AG04449 (cell line): ENCODE data around the gene ZBTB2.

Experiments
- CTCF ChIA-PET: fragments of 350-600 bp; formaldehyde crosslinking; extraction: SDS; loops from one replicate; lab custom pipeline; 2021; ENCODE audit warnings: antibody characterized with exemption; lab: Yijun Ruan, JAX
- POLR2A ChIA-PET: fragments of 400-600, 350-600 bp; formaldehyde crosslinking; extraction: SDS; loops from one replicate; lab custom pipeline; 2020; ENCODE audit warnings: antibody characterized with exemption, inconsistent platforms; lab: Yijun Ruan, JAX
- DNase-seq: peaks from one replicate; pipeline ENCODE4 v3.0.0-alpha.2; 2010; ENCODE audit warnings: low read depth, low spot score
- H3K4me3 ChIP-seq: 2 replicates; pipeline ENCODE4 v1.5.1; 2011; ENCODE audit warnings: low read depth, mild to moderate bottlenecking, control low read depth, low read length
- CTCF ChIP-seq: IDR thresholded peaks from one replicate; pipeline ENCODE4 v1.5.1; 2011; ENCODE audit warnings: mild to moderate bottlenecking, moderate library complexity, low read length, control low read depth, inconsistent platforms; ENCODE audit not compliant: insufficient read depth; ENCODE audit errors: missing control alignments

Gene ZBTB2

GRCh38 chr6:151409679-151410078, 18.3 kb upstream of the ZBTB2 start:
- CTCF ChIA-PET: interaction anchor here (1.2 kb wide), 1 partner anchor 518 kb away, joined by 4 read pairs; no protein-coding TSS in a partner anchor
- POLR2A ChIA-PET: no interaction called here

GRCh38 chr6:151409260-151409659, 17.9 kb upstream of the ZBTB2 start:
- ChIA-PET POLR2A (no interaction called here), CTCF (no interaction called here)
- DNase-seq: no peak
- H3K4me3 ChIP-seq: no peak overlapping the region
- TF ChIP-seq CTCF: no peak

More at GRCh38 chr6:151409679-151410078, 18.3 kb upstream of the ZBTB2 start:
- no peak overlapping the region for H3K4me3 ChIP-seq
- no peak for TF ChIP-seq CTCF
- DNase-seq: no peak

GRCh38 chr6:151408858-151409257, 17.5 kb upstream of the ZBTB2 start:
- ChIA-PET POLR2A (no interaction called here), CTCF (no interaction called here)
- TF ChIP-seq CTCF: no peak
- no peak for DNase-seq
- H3K4me3 ChIP-seq: no peak overlapping the region

GRCh38 chr6:151403919-151404308, 12.6 kb upstream of the ZBTB2 start:
- no peak for TF ChIP-seq CTCF
- H3K4me3 ChIP-seq: no peak overlapping the region
- POLR2A ChIA-PET: interaction anchor here (0.7 kb wide), 1 partner anchor 35 kb away, joined by 3 read pairs; no protein-coding TSS in a partner anchor
- CTCF ChIA-PET: no interaction called here
- DNase-seq: no peak

- ChIA-PET CTCF (no interaction called here), POLR2A (no interaction called here)
- no peak overlapping the region for H3K4me3 ChIP-seq
- TF ChIP-seq CTCF: no peak
- DNase-seq: no peak
Observed at GRCh38 chr6:151402228-151402627, 10.9 kb upstream of the ZBTB2 start.

- ChIA-PET POLR2A (interaction anchor here (1.5 kb wide), 1 partner anchor 10 kb away, joined by 4 read pairs; no protein-coding TSS in a partner anchor), CTCF (interaction anchor here (1.0 to 1.9 kb wide), 2 partner anchors 10 to 508 kb away, joined by 3 to 5 read pairs; no protein-coding TSS in a partner anchor)
- DNase-seq: peak; percentile 29
- no peak overlapping the region for H3K4me3 ChIP-seq
- no peak for TF ChIP-seq CTCF
Observed at GRCh38 chr6:151400473-151400872, 9.1 kb upstream of the ZBTB2 start.
